Heart left ventricle (tissue), 16 donors: ENCODE measurements around the gene GPR107. TPM values are rescaled to one million over a fixed set of nuclear protein-coding genes. Genes with fewer than 3 reads are reported as not detected.

Experiments
- ATAC-seq, 4 donors: fragments of 200-7000 bp; cut with Tn5 transposase; one replicate each; pipeline ENCODE4 v1.9.1; 2020 to 2022; ENCODE audit warnings: moderate library complexity in 4 of 4, mild to moderate bottlenecking in 3 of 4, moderate number of reproducible peaks in 1 of 4
- DNase-seq, 5 donors: peaks; one replicate each; pipeline ENCODE4 v3.0.0-alpha.2; 2020
- H3K27ac ChIP-seq, 12 donors: fragments of 200-600 bp; sonication (generic) in 4 of 12; one replicate each; pipeline versions ENCODE4 v1.5.0 to v1.8.0; 2016 to 2022; ENCODE audit warnings: mild to moderate bottlenecking in 2 of 12
- H3K27me3 ChIP-seq, 9 donors: fragments of 200-600 bp; sonication (generic) in 2 of 9; one replicate each; pipeline versions ENCODE4 v1.5.1 to v1.8.0; 2016 to 2022; ENCODE audit warnings: mild to moderate bottlenecking in 3 of 9
- H3K36me3 ChIP-seq, 9 donors: fragments of 200-600 bp; sonication (generic) in 2 of 9; one replicate each; pipeline versions ENCODE4 v1.5.0 to v1.8.0; 2018 to 2022; ENCODE audit warnings: mild to moderate bottlenecking in 2 of 9
- H3K4me1 ChIP-seq, 12 donors: fragments of 200-600 bp; sonication (generic) in 4 of 12; one replicate each; pipeline versions ENCODE4 v1.5.0 to v1.8.0; 2016 to 2022; ENCODE audit warnings: mild to moderate bottlenecking in 3 of 12
- H3K4me3 ChIP-seq, 12 donors: fragments of 200-600 bp; sonication (generic) in 4 of 12; one replicate each; pipeline versions ENCODE4 v1.5.0 to v1.8.0; 2017 to 2022; ENCODE audit warnings: mild to moderate bottlenecking in 9 of 12, moderate library complexity in 4 of 12
- H3K9me3 ChIP-seq, 12 donors: fragments of 200-600 bp; sonication (generic) in 4 of 12; one replicate each; pipeline versions ENCODE4 v1.5.0 to v1.8.0; 2016 to 2022; ENCODE audit warnings: mild to moderate bottlenecking in 1 of 12
- POLR2A ChIP-seq, 2 donors: fragments of 450-650 bp; IDR thresholded peaks; one replicate each; pipeline ENCODE4 v1.6.1; 2017; ENCODE audit warnings: antibody characterized with exemption in 2 of 2, mild to moderate bottlenecking in 2 of 2, moderate library complexity in 2 of 2
- WGBS, 4 donors: extraction: QIAGEN DNeasy Blood & Tissue Kit in 2 of 4; methylation state at CpG; one replicate each; pipeline versions ENCODE4 v1.1.5 to v1.1.7; 2013 to 2018; 5-methylcytosine and 5-hydroxymethylcytosine counted together
- intact Hi-C, 10 donors: fragments of 100-400 bp; cut with DNase I; formaldehyde crosslinking; loops; one replicate each; pipeline versions ENCODE4 v1.11.1 to v1.14.2; 2022
- polyA plus RNA-seq, 2 donors: library from polyadenylated mRNA; stranded (reverse); fragments of 200-250 nt; gene quantifications; one replicate each; pipeline ENCODE4 v1.2.3, GENCODE V29; 2013
- total RNA-seq, 9 donors: library from RNA; depleted of rRNA in 2 of 9; stranded (reverse); fragments of >200 nt in 2 of 9; fragmentation: NEBNext Ultra II Directional in 3 of 9; extraction: Animal tissue kit (Norgen Biotek cat#: 25700) in 3 of 9; gene quantifications; one replicate each; pipeline versions ENCODE4 v1.1.0 to v1.2.4, GENCODE V29; 2016 to 2023
- TF ChIP-seq, protein P1 (sequence below), 12 donors: fragments of 200-600 bp; sonication (generic) in 4 of 12; IDR thresholded peaks; one replicate each; pipeline versions ENCODE4 v1.5.0 to v1.8.0; 2018 to 2022; ENCODE audit warnings: antibody characterized with exemption in 12 of 12, mild to moderate bottlenecking in 5 of 12
- donor health status: ischemic (EF 13 %, LVEDD 7.1; RV severe dilation, severe dysfunction).
- donor health status: healthy with polysubstance abuse.
- donor health status: DM: no; HTN: yes; CAD: no.
- donor health status: DM: no; HTN: no; CAD: no.
- donor health status: ischemic (EF 25% LVEDD 6.9; RV normal size, moderate dysfunction).
- donor health status: ischemic (EF 25% LVEDD 5.7; RV mildly dilated, moderate dysfunction).
- donor health status: healthy.
- donor health status: DM: yes; HTN: yes; CAD: no.
- donor health status: ischemic (EF 35%, LVEDD 5.7; RV mildly dilated, moderate dysfunction).
- donor health status: nonischemic (EF 11% LVEDD 7.7; RV severe dilation, severe dysfunction).
- donor health status: DM: yes; HTN: yes; CAD: no.
- donor health status: PGD.
- donor health status: ischemic (EF 29% LVEDD 5.4; RV normal size, mild dysfunction).
- donor health status: nonischemic (EF 23%, LVEDD 6.1; RV moderate dilation, normal function).

Gene GPR107
- total and polyA plus RNA-seq, 11 donors: 7.0 to 33.2 (median 21.3) TPM

DNA sequence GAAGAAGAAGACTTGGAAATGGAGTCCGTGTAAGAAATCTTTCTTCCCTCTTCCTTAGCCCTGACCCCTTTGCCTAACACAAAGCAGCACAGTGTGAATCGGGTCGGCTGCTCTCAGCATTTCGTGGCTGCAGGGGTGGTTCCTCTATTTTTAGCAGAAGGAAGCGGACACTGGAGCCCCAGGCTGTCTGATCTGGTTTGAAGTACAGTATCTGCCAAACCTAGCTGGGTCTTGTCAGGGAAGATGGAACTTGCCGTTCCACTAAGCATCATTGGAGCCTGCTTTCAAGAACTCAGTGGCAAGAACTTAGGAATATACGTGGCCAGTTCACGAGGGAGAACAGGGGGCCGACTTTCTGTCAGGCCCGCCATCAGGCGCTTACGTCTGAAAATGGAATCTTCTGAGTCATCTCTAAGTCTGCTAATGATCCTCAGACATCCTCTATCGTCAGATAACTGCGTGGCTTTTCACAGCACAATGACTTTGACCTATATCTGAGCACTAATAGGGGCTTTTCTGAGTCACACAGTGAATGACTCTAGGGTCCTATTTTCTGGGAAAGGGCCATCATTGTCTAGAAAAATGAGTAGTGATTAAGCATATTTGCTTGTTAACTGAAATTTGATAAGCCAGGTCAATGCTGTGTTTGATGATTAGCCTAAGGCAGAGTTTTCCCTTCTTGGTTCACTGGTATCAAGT lies 75.2 kb downstream of the GPR107 start:
- peaks cover 0 to 33% (median 13%) of the 10 kb centered on the region in 12 donors for H3K4me1 ChIP-seq
- DNase-seq (peak; percentile 60 to 78 (median 69)), ATAC-seq (peak; percentile 87 to 95 (median 91))
- TF ChIP-seq, protein P1, sequence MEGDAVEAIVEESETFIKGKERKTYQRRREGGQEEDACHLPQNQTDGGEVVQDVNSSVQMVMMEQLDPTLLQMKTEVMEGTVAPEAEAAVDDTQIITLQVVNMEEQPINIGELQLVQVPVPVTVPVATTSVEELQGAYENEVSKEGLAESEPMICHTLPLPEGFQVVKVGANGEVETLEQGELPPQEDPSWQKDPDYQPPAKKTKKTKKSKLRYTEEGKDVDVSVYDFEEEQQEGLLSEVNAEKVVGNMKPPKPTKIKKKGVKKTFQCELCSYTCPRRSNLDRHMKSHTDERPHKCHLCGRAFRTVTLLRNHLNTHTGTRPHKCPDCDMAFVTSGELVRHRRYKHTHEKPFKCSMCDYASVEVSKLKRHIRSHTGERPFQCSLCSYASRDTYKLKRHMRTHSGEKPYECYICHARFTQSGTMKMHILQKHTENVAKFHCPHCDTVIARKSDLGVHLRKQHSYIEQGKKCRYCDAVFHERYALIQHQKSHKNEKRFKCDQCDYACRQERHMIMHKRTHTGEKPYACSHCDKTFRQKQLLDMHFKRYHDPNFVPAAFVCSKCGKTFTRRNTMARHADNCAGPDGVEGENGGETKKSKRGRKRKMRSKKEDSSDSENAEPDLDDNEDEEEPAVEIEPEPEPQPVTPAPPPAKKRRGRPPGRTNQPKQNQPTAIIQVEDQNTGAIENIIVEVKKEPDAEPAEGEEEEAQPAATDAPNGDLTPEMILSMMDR (IDR thresholded peaks at IDR 0.05): no peak
- TF ChIP-seq POLR2A (IDR thresholded peaks at IDR 0.05): no peak
- H3K27ac ChIP-seq: peak overlapping the region; percentile 20 to 93 (median 60)
- H3K36me3 ChIP-seq: peaks cover 0 to 73% (median 51%) of the 10 kb centered on the region in 9 donors
- no peaks in the 10 kb centered on the region for H3K27me3 ChIP-seq
- H3K4me3 ChIP-seq: peak overlapping the region in 2 of 12 donors; percentile 10 to 29
- WGBS, 4 donors: 37 to 47% (median 42%) methylated on average over 14 of the region's 14 CpGs
- intact Hi-C loops: no loop called here
- no peaks in the 10 kb centered on the region for H3K9me3 ChIP-seq

DNA sequence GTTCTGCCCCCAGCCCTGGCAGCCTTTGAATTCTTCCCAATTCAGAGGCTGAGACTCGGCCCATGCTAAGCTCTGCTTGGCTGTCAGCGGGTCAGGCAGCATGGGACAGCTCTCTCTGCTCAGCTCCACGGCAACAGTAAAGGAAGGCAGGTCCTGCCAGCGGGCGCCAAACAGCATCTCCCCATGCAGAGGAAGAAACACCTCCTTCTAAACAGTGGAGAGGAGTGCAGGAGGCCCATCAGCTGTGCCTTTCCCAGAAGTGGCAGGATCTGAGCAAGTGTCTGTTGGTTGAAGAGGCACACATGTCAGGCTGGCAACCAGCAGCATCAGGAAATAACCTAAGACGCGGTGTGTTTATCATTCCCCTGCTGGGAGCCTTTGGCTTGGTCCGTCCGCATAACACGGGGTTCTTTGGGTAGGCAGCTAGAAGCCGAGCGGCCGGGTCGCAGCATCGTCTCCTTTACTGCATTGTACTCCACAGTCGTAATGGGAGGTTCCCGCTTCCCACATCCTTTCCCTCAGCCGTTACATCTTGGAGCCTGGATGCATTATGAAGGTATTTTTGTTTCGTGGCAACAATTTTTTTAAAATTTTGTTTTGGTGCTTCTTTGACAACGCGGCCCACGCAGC lies 75.8 kb downstream of the GPR107 start:
- H3K9me3 ChIP-seq: no peaks in the 10 kb centered on the region
- WGBS, 4 donors: 86 to 92% (median 88%) methylated on average over 22 of the region's 22 CpGs
- TF ChIP-seq POLR2A (IDR thresholded peaks at IDR 0.05): no peak
- TF ChIP-seq, protein P1 (IDR thresholded peaks at IDR 0.05): no peak
- peaks cover 0 to 66% (median 50%) of the 10 kb centered on the region in 9 donors for H3K36me3 ChIP-seq
- H3K27me3 ChIP-seq: no peaks in the 10 kb centered on the region
- peak overlapping the region in 11 of 12 donors; percentile 20 to 93 (median 62) for H3K27ac ChIP-seq
- H3K4me3 ChIP-seq: no peak overlapping the region
- ATAC-seq (peak in 2 of 4 donors; percentile 19 to 42), DNase-seq (peak in 1 of 5 donors; percentile 49)
- intact Hi-C loops: no loop called here
- peaks cover 0 to 33% (median 13%) of the 10 kb centered on the region in 12 donors for H3K4me1 ChIP-seq

DNA sequence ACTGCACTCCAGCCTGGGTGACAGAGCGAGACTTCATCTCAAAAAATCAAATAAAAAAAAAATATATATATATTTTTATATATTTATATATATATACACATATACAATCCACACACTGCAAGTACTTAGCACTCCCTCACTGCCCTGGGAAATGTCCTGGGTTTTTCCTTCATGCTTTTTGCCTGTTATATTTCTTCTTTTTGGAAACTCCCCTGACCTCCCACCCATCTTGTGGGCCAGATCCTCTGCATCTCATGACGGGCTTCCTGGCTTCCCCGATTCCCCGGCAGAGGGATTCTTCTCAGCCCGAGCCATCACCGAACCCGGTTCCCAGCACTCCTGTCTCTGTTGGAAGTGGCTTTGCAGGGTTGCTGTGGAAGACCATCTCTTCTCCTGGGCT lies 79.0 kb downstream of the GPR107 start:
- Histone ChIP-seq H3K4me1 (peaks cover 0 to 33% (median 13%) of the 10 kb centered on the region in 12 donors), H3K4me3 (no peak overlapping the region), H3K27me3 (no peaks in the 10 kb centered on the region), H3K27ac (no peak overlapping the region), H3K36me3 (peaks cover 0 to 65% (median 43%) of the 10 kb centered on the region in 9 donors), H3K9me3 (no peaks in the 10 kb centered on the region)
- WGBS, 4 donors: 95 to 96% (median 95%) methylated on average over 7 of the region's 7 CpGs
- ATAC-seq: no peak
- TF ChIP-seq POLR2A (IDR thresholded peaks at IDR 0.05): no peak
- TF ChIP-seq, protein P1 (IDR thresholded peaks at IDR 0.05): no peak
- peak in 1 of 5 donors; percentile 8 for DNase-seq
- intact Hi-C loops: no loop called here

DNA sequence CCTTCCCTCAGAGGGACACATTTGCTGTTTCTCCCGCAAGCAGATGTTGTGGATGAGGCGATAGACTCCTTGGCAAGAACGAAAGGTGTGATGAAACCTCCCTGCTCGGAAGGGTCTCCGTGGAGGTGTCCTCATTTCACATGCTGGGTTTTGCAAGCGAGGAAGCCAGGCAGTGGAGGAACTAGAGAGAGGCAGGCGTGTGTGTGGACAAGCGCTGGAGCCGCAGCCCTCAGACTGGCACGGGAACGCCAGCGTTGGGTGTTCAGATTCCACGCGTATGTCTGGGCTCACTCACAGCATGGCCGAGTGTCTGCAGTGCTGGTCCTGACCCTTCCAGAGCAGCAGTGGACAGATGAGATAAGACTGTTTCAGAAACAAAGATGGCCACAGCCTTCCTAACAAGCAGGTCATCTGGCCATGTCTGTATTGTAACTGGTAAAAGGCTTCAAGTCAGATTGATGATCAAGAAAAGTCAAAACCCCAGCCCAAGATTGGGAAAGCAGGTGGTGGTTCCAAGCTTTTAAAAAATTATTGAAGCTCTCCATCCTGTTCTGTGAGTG lies 83.5 kb downstream of the GPR107 start:
- ATAC-seq: no peak
- peaks cover 0 to 35% (median 14%) of the 10 kb centered on the region in 9 donors for H3K36me3 ChIP-seq
- WGBS, 4 donors: 86 to 92% (median 90%) methylated on average over 12 to 15 of the region's 15 CpGs
- H3K4me1 ChIP-seq: peaks cover 0 to 36% (median 25%) of the 10 kb centered on the region in 12 donors
- H3K4me3 ChIP-seq: no peak overlapping the region
- no peaks in the 10 kb centered on the region for H3K27me3 ChIP-seq
- DNase-seq: peak in 1 of 5 donors; percentile 27
- no peak for TF ChIP-seq POLR2A (IDR thresholded peaks at IDR 0.05)
- TF ChIP-seq, protein P1 (IDR thresholded peaks at IDR 0.05): no peak
- peak overlapping the region in 2 of 12 donors; percentile 52 to 87 for H3K27ac ChIP-seq
- intact Hi-C loops: no loop called here
- no peaks in the 10 kb centered on the region for H3K9me3 ChIP-seq
